Skeletal muscle tissue (tissue), 4 donors: ENCODE results near the gene PRDM15. TPM values are rescaled to one million over a fixed set of nuclear protein-coding genes. Genes with fewer than 3 reads are reported as not detected.

Experiments used
- H3K27ac ChIP-seq: one replicate; pipeline ENCODE4 v1.7.0; 2013; ENCODE audit warnings: mild to moderate bottlenecking, low read depth, low read length, inconsistent platforms
- H3K27me3 ChIP-seq, 3 donors: one replicate each; pipeline ENCODE4 v1.7.0; 2013; ENCODE audit warnings: low read length in 3 of 3; ENCODE audit not compliant: control insufficient read depth in 3 of 3, insufficient read depth in 3 of 3
- H3K36me3 ChIP-seq, 3 donors: one replicate each; pipeline ENCODE4 v1.7.0; 2013; ENCODE audit warnings: low read length in 3 of 3; ENCODE audit not compliant: control insufficient read depth in 3 of 3, insufficient read depth in 3 of 3
- H3K4me1 ChIP-seq, 3 donors: one replicate each; pipeline ENCODE4 v1.7.0; 2013; ENCODE audit warnings: low read length in 3 of 3, mild to moderate bottlenecking in 3 of 3; ENCODE audit not compliant: control insufficient read depth in 3 of 3, insufficient read depth in 3 of 3
- H3K4me3 ChIP-seq, 3 donors: one replicate each; pipeline ENCODE4 v1.7.0; 2013; ENCODE audit warnings: low read length in 3 of 3
- H3K9ac ChIP-seq, 3 donors: one replicate each; pipeline ENCODE4 v1.7.0; 2013; ENCODE audit warnings: low read length in 3 of 3, mild to moderate bottlenecking in 3 of 3, moderate library complexity in 2 of 3, low read depth in 1 of 3
- H3K9me3 ChIP-seq, 3 donors: one replicate each; pipeline ENCODE4 v1.7.0; 2013; ENCODE audit warnings: low read length in 3 of 3; ENCODE audit not compliant: control insufficient read depth in 3 of 3
- total RNA-seq: library from RNA; depleted of rRNA; stranded (reverse); fragments of >200 nt; gene quantifications from one replicate; pipeline ENCODE4 v1.2.3, GENCODE V29; 2014
- donor health status: Osteomylitis.

The PRDM15 gene
- total RNA-seq, 1 donor from 2014 or later, result 2.6 TPM

- no peak overlapping the region for H3K27ac ChIP-seq
- H3K9ac ChIP-seq, result no peak overlapping the region
- no peaks in the 10 kb centered on the region for H3K9me3 ChIP-seq
- no peaks in the 10 kb centered on the region for H3K4me1 ChIP-seq
- no peaks in the 10 kb centered on the region for H3K27me3 ChIP-seq
- peaks cover 22 to 39% (median 24%) of the 10 kb centered on the region in 3 donors for H3K36me3 ChIP-seq
- H3K4me3 ChIP-seq, result no peak overlapping the region
Measured at GRCh38 chr21:41908829-41909228, 29.7 kb upstream of the PRDM15 start.

- Histone ChIP-seq H3K9me3 (no peaks in the 10 kb centered on the region), H3K36me3 (peaks cover 19 to 38% (median 24%) of the 10 kb centered on the region in 3 donors), H3K4me3 (no peak overlapping the region), H3K27ac (no peak overlapping the region), H3K9ac (no peak overlapping the region), H3K4me1 (no peaks in the 10 kb centered on the region), H3K27me3 (no peaks in the 10 kb centered on the region)
Measured at GRCh38 chr21:41907496-41908258, 28.5 kb upstream of the PRDM15 start.

GRCh38 chr21:41906770-41907169 lies 27.6 kb upstream of the PRDM15 start:
- Histone ChIP-seq H3K27ac (no peak overlapping the region), H3K9ac (no peak overlapping the region), H3K36me3 (peaks cover 19 to 38% (median 20%) of the 10 kb centered on the region in 3 donors)

GRCh38 chr21:41903559-41904351 lies 24.6 kb upstream of the PRDM15 start:
- H3K9ac ChIP-seq, result no peak overlapping the region
- H3K4me1 ChIP-seq, result no peaks in the 10 kb centered on the region
- no peaks in the 10 kb centered on the region for H3K27me3 ChIP-seq
- no peak overlapping the region for H3K27ac ChIP-seq
- no peaks in the 10 kb centered on the region for H3K9me3 ChIP-seq
- H3K36me3 ChIP-seq, result peaks cover 18 to 43% (median 28%) of the 10 kb centered on the region in 3 donors
- H3K4me3 ChIP-seq, result no peak overlapping the region

More at GRCh38 chr21:41906770-41907169, 27.6 kb upstream of the PRDM15 start:
- Histone ChIP-seq H3K27me3 (no peaks in the 10 kb centered on the region), H3K9me3 (no peaks in the 10 kb centered on the region), H3K4me3 (no peak overlapping the region), H3K4me1 (no peaks in the 10 kb centered on the region)

- Histone ChIP-seq H3K9me3 (no peaks in the 10 kb centered on the region), H3K27me3 (no peaks in the 10 kb centered on the region), H3K27ac (no peak overlapping the region), H3K36me3 (peaks cover 18 to 43% (median 26%) of the 10 kb centered on the region in 3 donors), H3K4me3 (no peak overlapping the region), H3K9ac (no peak overlapping the region), H3K4me1 (no peaks in the 10 kb centered on the region)
Measured at GRCh38 chr21:41902946-41903345, 23.8 kb upstream of the PRDM15 start.

GRCh38 chr21:41901782-41902181 lies 22.6 kb upstream of the PRDM15 start:
- no peaks in the 10 kb centered on the region for H3K4me1 ChIP-seq
- H3K36me3 ChIP-seq, result peaks cover 7 to 34% (median 20%) of the 10 kb centered on the region in 3 donors
- H3K27ac ChIP-seq, result no peak overlapping the region
- no peaks in the 10 kb centered on the region for H3K27me3 ChIP-seq
- H3K4me3 ChIP-seq, result no peak overlapping the region
- H3K9ac ChIP-seq, result no peak overlapping the region
- no peaks in the 10 kb centered on the region for H3K9me3 ChIP-seq

GRCh38 chr21:41901099-41901498 lies 22.0 kb upstream of the PRDM15 start:
- H3K36me3 ChIP-seq, result peaks cover 6 to 33% (median 19%) of the 10 kb centered on the region in 3 donors
- no peaks in the 10 kb centered on the region for H3K4me1 ChIP-seq
- no peaks in the 10 kb centered on the region for H3K9me3 ChIP-seq

GRCh38 chr21:41900401-41900800 lies 21.3 kb upstream of the PRDM15 start:
- Histone ChIP-seq H3K27me3 (no peaks in the 10 kb centered on the region), H3K4me1 (peaks cover 0 to 2% (median 0%) of the 10 kb centered on the region in 3 donors), H3K4me3 (no peak overlapping the region), H3K9me3 (no peaks in the 10 kb centered on the region), H3K27ac (no peak overlapping the region), H3K9ac (no peak overlapping the region), H3K36me3 (peaks cover 6 to 34% (median 17%) of the 10 kb centered on the region in 3 donors)

More at GRCh38 chr21:41901099-41901498, 22.0 kb upstream of the PRDM15 start:
- Histone ChIP-seq H3K27me3 (no peaks in the 10 kb centered on the region), H3K9ac (no peak overlapping the region), H3K4me3 (no peak overlapping the region), H3K27ac (no peak overlapping the region)

GRCh38 chr21:41899426-41900202 lies 20.5 kb upstream of the PRDM15 start:
- H3K4me1 ChIP-seq, result peaks cover 0 to 2% (median 0%) of the 10 kb centered on the region in 3 donors
- no peak overlapping the region for H3K4me3 ChIP-seq
- no peak overlapping the region for H3K27ac ChIP-seq
- H3K27me3 ChIP-seq, result no peaks in the 10 kb centered on the region
- H3K9me3 ChIP-seq, result no peaks in the 10 kb centered on the region
- peaks cover 1 to 40% (median 22%) of the 10 kb centered on the region in 3 donors for H3K36me3 ChIP-seq
- no peak overlapping the region for H3K9ac ChIP-seq
